Measurements from ENCODE around the gene CYFIP2. TPM values are rescaled to one million over a fixed set of nuclear protein-coding genes. Genes with fewer than 3 reads are reported as not detected.

Gene CYFIP2
- total RNA-seq, 1 experiment from 2014 or later = 45.1 TPM

- BruUV-seq (replicated peaks) = no TSS peak
- Histone ChIP-seq H3K27me3 (ENCODE audit: insufficient read depth, low read length) (no peaks in the 10 kb centered on the region), H3K9me3 (ENCODE audit: control insufficient read depth in 1 of 2, insufficient read depth in 1 of 2, low read depth in 1 of 2, low read length in 2 of 2) (no peaks in the 10 kb centered on the region), H3K36me3 (ENCODE audit: control insufficient read depth in 1 of 2, insufficient read depth in 2 of 2, low read length in 2 of 2) (no peaks in the 10 kb centered on the region), H4K20me1 (ENCODE audit: insufficient read depth) (no peaks in the 10 kb centered on the region), H3K9me2 (ENCODE audit: insufficient read depth) (no peaks in the 10 kb centered on the region), H3K79me2 (ENCODE audit: insufficient read depth, low read length) (no peaks in the 10 kb centered on the region), H3K4me2 (ENCODE audit: low read length) (no peak overlapping the region), H3K27ac (ENCODE audit: low read depth, low read length) (no peak overlapping the region), H3K4me3 (replicated peaks in 1 of 2; ENCODE audit: low read depth in 1 of 2, low read length in 2 of 2) (no peak overlapping the region), H3K9ac (ENCODE audit: low read length) (no peak overlapping the region), H3K4me1 (ENCODE audit: control insufficient read depth in 1 of 2, insufficient read depth in 2 of 2, low read length in 2 of 2) (no peaks in the 10 kb centered on the region), H2AFZ (ENCODE audit: low read depth, low read length, poor library complexity, severe bottlenecking) (no peak overlapping the region)
- TF ChIP-seq SRF (IDR thresholded peaks at IDR 0.05; ENCODE audit: low read depth) = no peak
- no peak for TF ChIP-seq EZH2phosphoT487 (IDR thresholded peaks at IDR 0.05; ENCODE audit: borderline replicate concordance)
- no peak for TF ChIP-seq CEBPB (IDR thresholded peaks at IDR 0.05; ENCODE audit: low read depth)
- no peak for TF ChIP-seq MAX (IDR thresholded peaks at IDR 0.05)
- TF ChIP-seq ZNF274 (IDR thresholded peaks at IDR 0.05; ENCODE audit: low read depth, low read length) = no peak
- TF ChIP-seq ZFX (IDR thresholded peaks at IDR 0.05) = no peak
- no peak for TF ChIP-seq REST (IDR thresholded peaks at IDR 0.05; ENCODE audit: low read depth)
- ChIA-PET RAD21 (ENCODE audit: low non-redundant PET in 1 of 2, low total read pairs in 2 of 2, uncharacterized antibody in 2 of 2, unreplicated experiment in 2 of 2) (no interaction called here), POLR2A (no interaction called here), CTCF (interaction anchor here (2.2 kb wide), 1 partner anchor 10 kb away, joined by 8 read pairs; no protein-coding TSS in a partner anchor)
- DNase-seq (ENCODE audit: low read depth, low spot score) (no peak), ATAC-seq (no peak)
- intact Hi-C loops (cut with micrococcal nuclease) = no loop called here
Measured at GRCh38 chr5:157352756-157353340, 86.9 kb downstream of the CYFIP2 start.

Measured in HCT116 (cell line).